HCT116 (cell line): ENCODE results near the gene TPH2.

Experiments
- CEBPB ChIP-seq: IDR thresholded peaks from 2 replicates; pipeline ENCODE4 v1.6.1; 2012; ENCODE audit warnings: low read depth
- CTCF ChIP-seq, 3 experiments: fragments of 200-600 bp in 1 of 3; sonication (generic) in 1 of 3; IDR thresholded peaks in 2 of 3; conservative IDR thresholded peaks in 1 of 3; 2 replicates each; pipeline ENCODE4 v1.5.1; 2012 to 2017; ENCODE audit warnings: low read depth in 2 of 3, low read length in 2 of 3, antibody characterized with exemption in 1 of 3, borderline replicate concordance in 1 of 3, control low read depth in 1 of 3, mild to moderate bottlenecking in 1 of 3, mixed read lengths in 1 of 3, mixed run types in 1 of 3, moderate library complexity in 1 of 3; ENCODE audit not compliant: insufficient read depth in 1 of 3
- EZH2 ChIP-seq: fragments of 200-600 bp; sonication (generic); IDR thresholded peaks from 2 replicates; pipeline ENCODE4 v1.6.1; 2017; ENCODE audit warnings: antibody characterized with exemption, mixed run types
- POLR2A ChIP-seq: IDR thresholded peaks from 2 replicates; pipeline ENCODE4 v1.7.0; 2011; ENCODE audit warnings: borderline replicate concordance; ENCODE audit not compliant: insufficient read depth, insufficient read length; ENCODE audit errors: extremely low read depth
- POLR2AphosphoS5 ChIP-seq: IDR thresholded peaks from 2 replicates; pipeline ENCODE4 v1.6.1; 2011; ENCODE audit warnings: mild to moderate bottlenecking, low read depth, low read length, moderate library complexity
- RAD21 ChIP-seq: IDR thresholded peaks from 2 replicates; pipeline ENCODE4 v1.6.1; 2012; ENCODE audit warnings: low read depth, mild to moderate bottlenecking
- SIN3A ChIP-seq: IDR thresholded peaks from 2 replicates; pipeline ENCODE4 v1.6.1; 2012; ENCODE audit warnings: low read depth
- SP1 ChIP-seq: IDR thresholded peaks from 2 replicates; pipeline ENCODE4 v1.6.1; 2012; ENCODE audit warnings: low read depth
- TCF7L2 ChIP-seq: IDR thresholded peaks from 2 replicates; pipeline ENCODE4 v1.7.0; 2011; ENCODE audit warnings: borderline replicate concordance, inconsistent platforms; ENCODE audit not compliant: insufficient read depth, insufficient read length; ENCODE audit errors: extremely low read depth

GRCh38 chr12:72030277-72030676 is 91.6 kb downstream of the TPH2 start:
- TF ChIP-seq RAD21 (no peak), EZH2 (no peak), CTCF (IDR thresholded peaks at IDR 0.05 in 2 of 3, conservative IDR thresholded peaks at IDR 0.05 in 1 of 3; ENCODE audit: borderline replicate concordance in 1 of 3, insufficient read depth in 1 of 3, low read depth in 2 of 3, low read length in 2 of 3) (no peak), POLR2AphosphoS5 (no peak), SIN3A (no peak), CEBPB (no peak), TCF7L2 (no peak), POLR2A (no peak), SP1 (no peak)
